HG02678 (cell line): ENCODE measurements around the gene SF3B6.
"Not testable (repeated sequence)": the region's sequence is repeated elsewhere in the genome, so short reads cannot be mapped to it uniquely, and the experiment has no call there.

Experiments used
- ATAC-seq: cut with Tn5 transposase; IDR thresholded peaks from one replicate; pipeline ENCODE4 v1.9.1; 2021; ENCODE audit warnings: mild to moderate bottlenecking, moderate library complexity; ENCODE audit not compliant: unreplicated experiment

Gene SF3B6

DNA sequence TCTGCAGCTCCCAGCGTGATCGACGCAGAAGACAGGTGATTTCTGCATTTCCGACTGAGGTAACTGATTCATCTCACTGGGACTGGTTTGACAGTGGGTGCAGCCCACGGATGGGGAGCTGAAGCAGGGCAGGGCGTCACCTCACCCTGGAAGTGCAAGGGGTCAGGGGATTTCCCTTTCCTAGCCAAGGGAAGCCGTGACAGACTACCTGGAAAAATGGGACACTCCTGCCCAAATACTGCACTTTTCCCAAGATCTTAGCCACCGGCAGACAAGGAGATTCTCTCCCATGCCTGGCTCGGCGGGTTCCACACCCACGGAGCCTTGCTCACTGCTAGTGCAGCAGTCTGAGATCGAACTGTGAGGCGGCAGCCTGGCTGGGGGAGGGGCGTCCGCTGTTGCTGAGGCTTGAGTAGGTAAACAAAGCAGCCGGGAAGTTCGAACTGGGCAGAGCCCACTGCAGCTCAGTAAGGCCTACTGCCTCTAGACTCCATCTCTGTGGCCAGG is 19.1 kb upstream of the SF3B6 start:
- not testable (repeated sequence) for ATAC-seq

DNA sequence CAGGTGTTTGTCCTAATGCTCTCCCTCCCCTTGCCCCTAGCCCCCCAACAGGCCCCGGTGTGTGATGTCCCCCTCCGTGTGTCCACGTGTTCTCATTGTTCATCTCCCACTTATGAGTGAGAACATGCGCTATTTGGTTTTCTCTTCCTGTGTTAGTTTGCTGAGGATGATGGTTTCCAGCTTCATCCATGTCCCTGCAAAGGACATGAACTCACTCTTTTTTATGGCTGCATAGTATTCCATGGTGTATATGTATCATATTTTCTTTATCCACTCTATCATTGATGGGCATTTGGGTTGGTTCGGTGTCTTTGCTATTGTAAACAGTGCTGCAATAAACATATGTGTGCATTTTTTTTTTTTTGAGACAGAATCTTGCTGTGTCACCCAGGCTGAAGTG is 17.1 kb upstream of the SF3B6 start:
- ATAC-seq, result not testable (repeated sequence)

DNA sequence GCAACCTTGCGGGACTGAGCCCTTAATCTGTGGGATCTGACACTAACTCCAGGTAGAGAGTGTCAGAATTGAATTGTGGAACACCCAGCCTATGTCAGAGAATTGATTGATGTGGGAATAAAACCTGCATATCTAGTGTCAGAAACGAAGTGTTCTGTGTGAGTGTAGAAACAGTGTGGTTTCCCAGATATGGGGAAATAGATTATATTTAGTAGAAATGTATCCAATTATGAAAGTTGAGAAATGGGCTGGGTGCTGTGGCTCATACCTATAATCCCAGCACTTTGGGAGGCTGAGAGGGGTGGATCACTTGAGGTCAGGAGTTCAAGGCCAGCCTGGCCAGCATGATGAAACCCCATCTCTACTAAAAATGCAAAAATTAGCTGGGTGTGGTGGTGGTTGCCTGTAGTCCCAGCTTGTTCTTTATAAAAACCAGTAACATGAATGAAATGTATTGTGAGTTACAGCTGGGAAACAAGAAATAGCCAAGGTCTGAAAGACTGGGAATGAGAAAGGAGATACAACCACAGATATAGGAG is 12.8 kb upstream of the SF3B6 start:
- ATAC-seq, result no peak

- ATAC-seq, result no peak
Measured at GRCh38 chr2:24087032-24087431, 10.9 kb upstream of the SF3B6 start.

DNA sequence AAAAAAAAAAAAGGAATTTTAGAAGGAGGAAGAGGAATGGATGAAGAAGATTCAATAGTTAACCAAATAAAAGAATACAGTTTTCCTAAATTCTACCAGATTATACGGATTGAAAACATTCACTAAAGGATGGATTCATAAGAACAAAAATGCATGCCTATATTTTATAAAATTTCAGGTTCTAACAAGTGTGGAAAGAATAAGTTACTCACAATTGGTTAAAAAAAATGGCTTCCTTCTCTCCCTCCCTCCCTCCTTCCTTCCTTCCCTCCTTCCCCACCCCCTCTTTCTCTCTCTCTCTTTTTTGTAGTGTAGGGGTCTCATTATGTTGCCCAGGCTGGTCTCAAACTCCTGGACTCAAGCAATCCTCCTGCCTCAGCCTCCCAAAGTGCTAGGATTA is 10.1 kb upstream of the SF3B6 start:
- no peak for ATAC-seq

- no peak for ATAC-seq
Measured at GRCh38 chr2:24085200-24085489, 9.0 kb upstream of the SF3B6 start.

GRCh38 chr2:24084386-24085199 is 8.5 kb upstream of the SF3B6 start, which contains the start of gene TP53I3:
Gene TP53I3, minus strand, starts transcription at chr2:24084834. Its CDS starts 508 bp downstream, at chr2:24084326.
- peak; percentile 83 for ATAC-seq

DNA sequence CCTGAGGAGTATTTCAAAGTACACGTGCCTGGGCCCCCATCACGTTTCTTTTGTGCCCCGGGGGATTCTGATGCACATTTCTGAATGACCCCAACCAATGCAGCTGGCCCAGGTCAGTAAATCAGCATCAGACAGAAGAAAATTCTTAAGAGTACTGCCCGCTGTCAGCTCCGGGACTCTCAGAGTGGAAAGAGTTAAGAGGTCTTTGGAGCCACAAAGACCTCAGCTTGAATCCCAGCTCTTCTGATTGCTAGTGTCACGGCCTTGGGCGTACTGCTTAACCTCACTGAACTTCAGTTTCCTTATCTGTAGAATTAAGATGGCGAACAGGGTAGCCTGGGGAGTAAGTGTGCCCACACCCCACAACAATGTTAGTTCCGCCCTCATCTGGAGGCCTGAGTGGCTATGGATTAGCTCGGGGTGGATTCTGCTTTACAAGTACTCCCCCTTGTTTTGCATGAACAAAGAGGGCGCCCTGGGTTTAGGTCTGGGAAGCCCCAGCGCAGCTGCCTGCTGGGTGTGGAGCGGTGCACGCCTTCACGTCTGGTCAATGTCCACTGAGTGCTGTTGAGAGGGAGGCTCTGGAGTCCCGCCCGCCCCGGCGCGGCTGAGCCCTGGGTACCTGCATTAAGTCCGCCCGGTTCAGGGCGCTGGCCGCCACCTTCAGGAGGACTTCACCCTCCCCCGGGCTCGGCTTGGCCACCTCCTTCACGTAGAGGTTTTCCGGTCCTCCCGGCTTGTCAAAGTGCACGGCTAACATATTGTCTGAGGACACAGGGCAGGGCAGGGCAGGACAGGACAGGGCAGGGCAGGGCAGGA is 7.7 kb upstream of the SF3B6 start:
- ATAC-seq, result peak; percentile 75

GRCh38 chr2:24082787-24083566 is 6.9 kb upstream of the SF3B6 start:
- ATAC-seq, result no peak

DNA sequence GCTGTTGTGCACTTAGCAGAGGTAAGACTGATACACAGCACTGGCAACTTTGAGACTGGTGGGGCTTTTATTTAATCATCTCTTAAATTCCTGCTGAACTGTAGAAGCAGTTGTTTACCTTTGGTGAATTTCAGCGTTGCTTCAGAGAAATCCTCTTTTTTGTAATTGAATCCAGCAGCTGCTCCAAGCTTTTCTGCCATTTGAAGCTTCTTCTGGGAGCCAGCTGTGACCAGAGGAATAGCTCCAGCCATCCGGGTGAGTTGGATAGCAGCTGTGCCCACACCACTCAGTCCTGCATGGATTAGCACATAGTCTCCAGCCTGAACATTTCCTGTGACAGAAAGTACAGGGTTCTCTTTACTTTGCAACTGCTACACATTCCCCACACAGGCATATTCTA is 4.6 kb upstream of the SF3B6 start:
- ATAC-seq, result no peak

GRCh38 chr2:24077879-24078278 is 1.8 kb upstream of the SF3B6 start:
- no peak for ATAC-seq

DNA sequence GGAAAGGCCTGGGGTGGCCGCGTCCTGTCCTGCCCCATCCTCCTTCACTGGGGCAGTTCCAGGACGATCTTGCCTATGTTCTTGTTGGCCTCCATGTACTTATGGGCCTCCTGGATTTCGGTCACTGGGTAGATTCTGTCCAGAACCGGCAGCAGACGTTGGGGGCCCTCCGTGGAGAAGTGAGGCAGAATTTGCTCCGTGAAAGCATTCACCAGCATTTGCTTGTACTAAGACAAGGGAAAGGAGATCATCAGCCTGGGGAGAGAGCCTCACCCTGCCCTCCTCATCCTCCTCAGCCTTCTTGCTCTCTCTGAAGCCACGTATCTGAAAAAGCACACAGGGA is 1.4 kb upstream of the SF3B6 start:
- ATAC-seq, result no peak

- no peak for ATAC-seq
Measured at GRCh38 chr2:24076849-24077534, 866 bp upstream of the SF3B6 start.

DNA sequence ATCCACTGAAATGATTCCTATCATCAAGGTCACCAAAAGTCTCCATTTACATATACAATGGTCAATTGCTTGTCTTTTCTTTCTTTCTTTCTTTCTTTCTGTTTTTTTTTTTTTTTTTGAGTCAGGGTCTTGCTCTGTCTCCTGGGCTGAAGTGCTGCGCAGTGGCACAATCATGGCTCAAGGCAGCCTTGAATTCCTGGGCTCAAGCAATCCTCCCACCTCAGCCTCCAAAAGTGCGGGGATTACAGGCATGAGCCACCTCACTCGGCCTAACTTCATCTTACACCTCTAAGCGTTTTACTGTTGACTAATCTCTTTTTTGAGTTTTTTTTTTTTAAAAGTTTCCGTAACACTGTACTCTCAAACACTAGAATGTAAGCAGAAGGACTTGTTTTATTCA is 867 bp downstream of the SF3B6 start:
- no peak for ATAC-seq

GRCh38 chr2:24073816-24074215 is 2.3 kb downstream of the SF3B6 start:
- ATAC-seq, result no peak

DNA sequence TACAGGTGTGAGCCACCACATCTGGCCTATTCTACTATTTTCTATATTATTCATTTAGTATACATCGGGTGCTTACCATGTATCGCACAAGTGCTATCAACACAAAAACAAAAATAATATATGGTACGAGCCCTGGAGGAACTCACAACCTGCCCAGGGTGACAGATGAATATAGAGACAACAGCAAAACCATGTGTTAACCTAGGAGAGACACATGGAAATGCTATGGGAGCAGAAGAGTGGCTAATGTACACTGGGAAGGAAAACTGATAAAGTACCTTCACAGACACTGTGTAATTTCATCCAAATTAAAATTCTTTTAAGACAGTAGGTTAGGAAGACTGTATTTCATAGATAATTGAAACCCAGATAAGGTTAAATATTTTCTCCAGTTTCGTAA is 3.9 kb downstream of the SF3B6 start:
- ATAC-seq, result no peak

GRCh38 chr2:24065341-24065740 is 10.8 kb downstream of the SF3B6 start:
- ATAC-seq, result no peak

DNA sequence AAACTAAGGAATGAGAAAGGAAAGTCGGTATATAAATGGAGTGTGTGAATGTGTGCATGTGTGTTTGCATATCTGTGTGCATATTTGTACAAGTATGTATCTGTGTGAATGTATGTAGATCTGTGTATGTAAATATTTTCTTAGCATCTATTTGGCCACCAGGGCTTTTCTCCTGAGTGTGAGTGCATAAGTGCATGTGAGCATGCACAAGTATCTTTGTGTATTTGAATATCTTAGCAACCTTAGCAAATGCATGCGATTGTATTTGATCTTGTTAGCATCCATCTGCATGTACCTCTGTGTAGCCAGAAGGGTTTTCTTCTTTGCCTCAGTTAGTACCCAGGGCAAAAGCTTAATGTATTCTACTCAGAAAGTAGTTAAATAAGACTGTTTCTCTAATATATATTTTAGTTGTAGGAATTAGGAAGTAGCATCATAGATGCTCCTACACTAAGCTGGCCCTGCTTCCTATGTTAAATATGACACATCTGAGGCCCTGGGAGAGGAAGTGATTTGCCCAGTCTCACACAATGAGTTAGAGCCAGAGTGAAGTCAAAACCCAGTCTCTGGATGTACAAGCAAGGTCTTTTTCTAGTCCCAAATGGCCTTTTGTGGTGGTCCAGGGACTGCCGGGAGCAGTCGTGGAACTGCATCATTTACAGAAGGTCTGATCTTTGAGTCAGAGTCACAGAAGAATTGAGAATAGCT is 17.4 kb downstream of the SF3B6 start:
- ATAC-seq, result no peak

DNA sequence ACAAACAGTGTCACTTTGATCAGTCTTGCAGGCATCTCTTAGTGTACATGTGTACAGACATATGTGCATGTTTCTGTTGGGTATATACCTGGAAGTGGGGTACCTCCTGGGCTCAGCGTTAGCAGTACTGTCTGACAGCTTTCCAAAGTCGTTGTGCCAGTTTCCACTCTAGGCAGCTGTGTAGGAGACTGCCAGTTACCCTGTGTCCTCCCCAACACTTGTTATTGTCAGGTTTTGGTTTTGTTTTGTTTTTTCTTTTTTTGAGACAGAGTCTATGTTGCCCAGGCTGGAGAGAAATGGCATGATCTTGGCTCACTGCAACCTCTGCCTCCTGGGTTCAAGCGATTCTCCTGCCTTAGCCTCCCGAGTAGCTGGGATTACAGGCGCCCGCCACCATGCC is 20.4 kb downstream of the SF3B6 start:
- ATAC-seq, result no peak
